HEK293 (cell line): ENCODE data around the gene PRPF31.

Experiments
- BCL11A ChIP-seq: fragments of 450-650 bp; formaldehyde crosslinking; IDR thresholded peaks from 2 replicates; pipeline ENCODE4 v1.5.1; 2016; ENCODE audit warnings: low read depth, missing biosample characterization, missing genetic modification characterization
- GLIS2 ChIP-seq: fragments of 450-650 bp; formaldehyde crosslinking; IDR thresholded peaks from 2 replicates; pipeline ENCODE4 v1.5.1; 2016; ENCODE audit warnings: missing biosample characterization, missing genetic modification characterization
- HOXD13 ChIP-seq: sonication (generic); formaldehyde crosslinking; IDR thresholded peaks from 2 replicates; pipeline ENCODE4 v1.8.0; 2022; ENCODE audit warnings: missing genetic modification reagents, borderline replicate concordance
- OSR2 ChIP-seq: fragments of 450-650 bp; formaldehyde crosslinking; IDR thresholded peaks from 2 replicates; pipeline ENCODE4 v1.5.1; 2016; ENCODE audit warnings: missing biosample characterization, missing genetic modification characterization
- PRDM1 ChIP-seq: fragments of 450-650 bp; formaldehyde crosslinking; IDR thresholded peaks from 2 replicates; pipeline ENCODE4; 2016; ENCODE audit warnings: missing biosample characterization, missing genetic modification characterization
- SETDB1 ChIP-seq: IDR thresholded peaks from one replicate; pipeline ENCODE4 v1.6.1; 2017; ENCODE audit warnings: mild to moderate bottlenecking, low read length, moderate library complexity, mixed read lengths; ENCODE audit not compliant: insufficient read length
- TCF7L2 ChIP-seq: IDR thresholded peaks from 2 replicates; pipeline ENCODE4 v1.6.1; 2011; ENCODE audit warnings: low read depth, mild to moderate bottlenecking, inconsistent platforms, low read length, moderate library complexity, borderline replicate concordance
- YY2 ChIP-seq: fragments of 450-650 bp; formaldehyde crosslinking; IDR thresholded peaks from 2 replicates; pipeline ENCODE4 v1.5.1; 2016; ENCODE audit warnings: missing biosample characterization, missing genetic modification characterization
- ZBTB10 ChIP-seq: fragments of 450-650 bp; formaldehyde crosslinking; IDR thresholded peaks from 2 replicates; pipeline ENCODE4 v1.5.1; 2016; ENCODE audit warnings: missing biosample characterization, missing genetic modification characterization
- ZBTB17 ChIP-seq: fragments of 450-650 bp; formaldehyde crosslinking; IDR thresholded peaks from 2 replicates; pipeline ENCODE4 v1.5.1; 2016; ENCODE audit warnings: missing biosample characterization, missing genetic modification characterization
- ZBTB26 ChIP-seq: fragments of 450-650 bp; formaldehyde crosslinking; optimal IDR thresholded peaks from 2 replicates; pipeline ENCODE3; 2016; ENCODE audit warnings: missing biosample characterization, mild to moderate bottlenecking, missing genetic modification characterization
- ZFP37 ChIP-seq: fragments of 450-650 bp; formaldehyde crosslinking; IDR thresholded peaks from 2 replicates; pipeline ENCODE4 v1.5.1; 2016; ENCODE audit warnings: missing biosample characterization, missing genetic modification characterization
- ZFP69B ChIP-seq: fragments of 450-650 bp; formaldehyde crosslinking; IDR thresholded peaks from 2 replicates; pipeline ENCODE4 v1.5.1; 2016; ENCODE audit warnings: missing biosample characterization, missing genetic modification characterization
- ZNF132 ChIP-seq: fragments of 450-650 bp; formaldehyde crosslinking; IDR thresholded peaks from 2 replicates; pipeline ENCODE4 v1.5.1; 2017; ENCODE audit warnings: missing biosample characterization, missing genetic modification characterization, borderline replicate concordance
- ZNF157 ChIP-seq: fragments of 450-650 bp; formaldehyde crosslinking; IDR thresholded peaks from 2 replicates; pipeline ENCODE4 v1.5.1; 2016; ENCODE audit warnings: missing biosample characterization, missing genetic modification characterization
- ZNF16 ChIP-seq: fragments of 450-650 bp; formaldehyde crosslinking; IDR thresholded peaks from 2 replicates; pipeline ENCODE4 v1.5.1; 2016; ENCODE audit warnings: low read depth, missing biosample characterization, missing genetic modification characterization
- ZNF341 ChIP-seq: fragments of 450-650 bp; formaldehyde crosslinking; IDR thresholded peaks from 2 replicates; pipeline ENCODE4; 2016; ENCODE audit warnings: low read depth, missing biosample characterization, missing genetic modification characterization
- ZNF350 ChIP-seq: fragments of 450-650 bp; formaldehyde crosslinking; IDR thresholded peaks from 2 replicates; pipeline ENCODE4 v1.5.0; 2017; ENCODE audit warnings: missing biosample characterization, mild to moderate bottlenecking, missing genetic modification characterization
- ZNF366 ChIP-seq: fragments of 450-650 bp; formaldehyde crosslinking; conservative IDR thresholded peaks from 2 replicates; pipeline ENCODE4 v1.5.1; 2016; ENCODE audit warnings: missing biosample characterization, missing genetic modification characterization
- ZNF423 ChIP-seq: fragments of 450-650 bp; formaldehyde crosslinking; IDR thresholded peaks from 2 replicates; pipeline ENCODE4 v1.5.1; 2016; ENCODE audit warnings: missing biosample characterization, missing genetic modification characterization
- ZNF426 ChIP-seq: fragments of 450-650 bp; formaldehyde crosslinking; IDR thresholded peaks from 2 replicates; pipeline ENCODE4 v1.5.1; 2017; ENCODE audit warnings: missing biosample characterization, missing genetic modification characterization, mild to moderate bottlenecking, inconsistent platforms, moderate library complexity
- ZNF513 ChIP-seq: fragments of 450-650 bp; IDR thresholded peaks from 2 replicates; pipeline ENCODE4 v1.5.1; 2018; ENCODE audit warnings: missing biosample characterization, missing genetic modification characterization
- ZNF549 ChIP-seq: fragments of 450-650 bp; IDR thresholded peaks from 2 replicates; pipeline ENCODE4 v1.5.1; 2018; ENCODE audit warnings: missing biosample characterization, missing genetic modification characterization, mild to moderate bottlenecking, inconsistent platforms, moderate library complexity
- ZNF624 ChIP-seq: fragments of 450-650 bp; formaldehyde crosslinking; IDR thresholded peaks from 2 replicates; pipeline ENCODE4 v1.5.1; 2017; ENCODE audit warnings: missing biosample characterization, missing genetic modification characterization
- ZNF654 ChIP-seq: fragments of 450-650 bp; formaldehyde crosslinking; IDR thresholded peaks from 2 replicates; pipeline ENCODE4 v1.5.1; 2016; ENCODE audit warnings: low read depth, missing biosample characterization, missing genetic modification characterization
- ZNF658 ChIP-seq: fragments of 450-650 bp; formaldehyde crosslinking; IDR thresholded peaks from 2 replicates; pipeline ENCODE4; 2016; ENCODE audit warnings: missing biosample characterization, missing genetic modification characterization
- ZNF830 ChIP-seq: fragments of 450-650 bp; IDR thresholded peaks from 2 replicates; pipeline ENCODE4 v1.5.0; 2018; ENCODE audit warnings: missing biosample characterization, missing genetic modification characterization, low read depth, mild to moderate bottlenecking, moderate library complexity
- ZNF837 ChIP-seq: fragments of 450-650 bp; formaldehyde crosslinking; IDR thresholded peaks from 2 replicates; pipeline ENCODE4 v1.5.1; 2016; ENCODE audit warnings: missing biosample characterization, missing genetic modification characterization
- ZSCAN16 ChIP-seq: fragments of 450-650 bp; formaldehyde crosslinking; IDR thresholded peaks from 2 replicates; pipeline ENCODE4 v1.5.1; 2016; ENCODE audit warnings: missing biosample characterization, missing genetic modification characterization
- ZSCAN23 ChIP-seq: fragments of 450-650 bp; formaldehyde crosslinking; IDR thresholded peaks from 2 replicates; pipeline ENCODE4 v1.5.1; 2016; ENCODE audit warnings: missing biosample characterization, missing genetic modification characterization
- ZSCAN30 ChIP-seq: fragments of 450-650 bp; IDR thresholded peaks from 2 replicates; pipeline ENCODE4 v1.5.1; 2018; ENCODE audit warnings: missing biosample characterization, mild to moderate bottlenecking, missing genetic modification characterization, moderate library complexity
- TF ChIP-seq, protein P1 (sequence below): fragments of 450-650 bp; formaldehyde crosslinking; IDR thresholded peaks from 2 replicates; pipeline ENCODE4 v1.5.1; 2016; ENCODE audit warnings: missing biosample characterization, missing genetic modification characterization

The PRPF31 gene

DNA sequence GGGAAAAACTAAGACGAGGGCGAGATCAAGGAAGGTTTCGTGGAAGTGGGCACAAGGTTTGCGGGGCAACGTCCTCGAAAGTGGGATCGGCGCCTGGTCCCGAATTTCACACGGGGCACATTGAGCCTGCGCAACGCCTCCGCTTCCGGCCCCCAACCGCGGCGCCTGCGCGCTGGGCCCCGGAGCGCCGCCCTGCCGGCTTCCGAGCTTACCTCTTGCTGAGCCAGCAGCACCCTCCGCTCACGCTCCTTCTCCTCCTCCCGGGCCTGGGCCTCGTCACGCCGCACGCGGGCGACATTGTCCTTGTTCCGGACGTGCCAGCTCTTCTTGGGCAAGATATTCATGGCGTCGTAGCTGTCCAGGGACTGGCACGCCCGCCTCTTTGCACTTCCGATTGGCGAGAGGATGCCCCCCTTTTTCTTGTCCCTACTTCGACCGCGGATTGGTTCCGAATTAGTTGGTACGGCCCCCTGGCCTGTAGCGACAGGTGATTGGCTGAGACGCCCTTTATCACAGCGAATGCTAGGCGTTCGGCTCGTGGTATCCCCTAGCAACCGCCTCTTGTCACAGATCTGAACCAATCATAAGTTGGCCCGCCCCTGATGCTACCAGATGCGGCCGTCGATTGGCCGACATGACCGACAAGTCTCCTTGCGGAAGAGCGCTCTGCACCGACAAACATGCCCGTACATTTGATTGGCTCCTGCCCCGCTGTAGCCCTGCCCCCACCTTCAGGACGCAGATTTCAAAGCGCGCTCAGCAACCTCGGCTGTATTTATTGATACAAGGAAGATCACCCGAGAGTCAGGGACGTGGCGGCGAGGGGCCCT lies 44.0 kb downstream of the PRPF31 start, which contains the start of gene LENG1 (continued):
- TF ChIP-seq ZBTB10 (tag by site-specific recombination) (peak; percentile 65; the same call in 1 of the 2 replicates), ZSCAN16 (0 out of 2 replicates have a peak, but pooled peaks have one; percentile 53), PRDM1 (no peak; the same call in none of the 2 replicates), ZNF366 (no peak), ZSCAN23 (tag by site-specific recombination) (no peak), ZNF549 (tag by site-specific recombination) (no peak), SETDB1 (peak; percentile 20), ZFP37 (peak; percentile 74; the same call in 1 of the 2 replicates), ZNF16 (tag by site-specific recombination) (no peak), ZNF658 (tag by site-specific recombination) (no peak), ZNF624 (tag by site-specific recombination) (no peak), GLIS2 (tag by site-specific recombination) (peak; percentile 52), ZFP69B (tag by site-specific recombination) (no peak), ZNF132 (no peak), ZNF341 (peak; percentile 90), ZBTB17 (0 out of 2 replicates have a peak, but pooled peaks have one; percentile 22), ZNF426 (tag by site-specific recombination) (no peak), ZBTB26 (peak; percentile 25), OSR2 (no peak), ZNF830 (tag by site-specific recombination) (no peak), ZNF513 (tag by site-specific recombination) (no peak), YY2 (tag by site-specific recombination) (peak; percentile 64), ZNF350 (tag by site-specific recombination) (no peak), HOXD13 (CRISPR knock-in tag) (no peak), ZNF654 (no peak), ZNF157 (tag by site-specific recombination) (no peak), TCF7L2 (no peak), BCL11A (tag by site-specific recombination) (no peak), ZSCAN30 (tag by site-specific recombination) (peak; percentile 58), ZNF837 (tag by site-specific recombination) (no peak), ZNF423 (tag by site-specific recombination) (no peak)
- TF ChIP-seq, protein P1, sequence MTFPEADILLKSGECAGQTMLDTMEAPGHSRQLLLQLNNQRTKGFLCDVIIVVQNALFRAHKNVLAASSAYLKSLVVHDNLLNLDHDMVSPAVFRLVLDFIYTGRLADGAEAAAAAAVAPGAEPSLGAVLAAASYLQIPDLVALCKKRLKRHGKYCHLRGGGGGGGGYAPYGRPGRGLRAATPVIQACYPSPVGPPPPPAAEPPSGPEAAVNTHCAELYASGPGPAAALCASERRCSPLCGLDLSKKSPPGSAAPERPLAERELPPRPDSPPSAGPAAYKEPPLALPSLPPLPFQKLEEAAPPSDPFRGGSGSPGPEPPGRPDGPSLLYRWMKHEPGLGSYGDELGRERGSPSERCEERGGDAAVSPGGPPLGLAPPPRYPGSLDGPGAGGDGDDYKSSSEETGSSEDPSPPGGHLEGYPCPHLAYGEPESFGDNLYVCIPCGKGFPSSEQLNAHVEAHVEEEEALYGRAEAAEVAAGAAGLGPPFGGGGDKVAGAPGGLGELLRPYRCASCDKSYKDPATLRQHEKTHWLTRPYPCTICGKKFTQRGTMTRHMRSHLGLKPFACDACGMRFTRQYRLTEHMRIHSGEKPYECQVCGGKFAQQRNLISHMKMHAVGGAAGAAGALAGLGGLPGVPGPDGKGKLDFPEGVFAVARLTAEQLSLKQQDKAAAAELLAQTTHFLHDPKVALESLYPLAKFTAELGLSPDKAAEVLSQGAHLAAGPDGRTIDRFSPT (tag by site-specific recombination), result peak; percentile 99
